ENCODE measurements around the gene ALDH2. TPM values are rescaled to one million over a fixed set of nuclear protein-coding genes. Genes with fewer than 3 reads are reported as not detected.

Gene ALDH2
- total and polyA plus RNA-seq, 10 of the 15 experiments (the other 5 are each of a cell fraction or from before 2014, with no cell fraction given) = 1.4 to 16.4 (median 8.7) TPM

DNA sequence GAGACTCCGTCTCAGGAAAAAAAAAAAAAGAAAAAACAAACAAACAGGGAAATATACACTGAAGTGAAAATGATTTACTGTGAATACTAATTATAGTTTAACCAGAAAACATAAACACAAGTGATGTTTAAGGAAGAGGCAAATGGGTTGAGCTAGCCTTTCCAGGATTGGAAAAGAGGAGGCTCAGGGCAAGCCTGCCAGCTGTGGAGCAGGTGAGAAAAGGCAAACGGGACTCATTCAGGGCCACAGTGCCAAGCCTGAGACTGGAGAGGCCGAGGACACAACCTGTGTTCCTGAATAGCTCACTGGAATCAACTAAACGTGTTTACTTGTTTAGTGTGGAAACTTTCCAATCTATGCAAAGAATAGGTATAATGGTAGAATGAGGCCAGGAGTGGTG is 39.6 kb downstream of the ALDH2 start:
- 77% methylated on average over 3 of the region's 4 CpGs for WGBS (ENCODE audit: insufficient coverage, insufficient replicate concordance, low lambda C conversion rate, missing lambda C conversion rate)

More for the DNA sequence above, 39.6 kb downstream of the ALDH2 start:
- Histone ChIP-seq H3K9me3 (replicated peaks; ENCODE audit: control insufficient read depth, insufficient read depth, low read length) (no peaks in the 10 kb centered on the region), H3K79me2 (ENCODE audit: control insufficient read depth, insufficient read depth, low read length) (no peaks in the 10 kb centered on the region), H3K4me3 (no peak overlapping the region), H3K36me3 (ENCODE audit: control insufficient read depth in 2 of 2, insufficient read depth in 2 of 2, low read length in 1 of 2) (no peaks in the 10 kb centered on the region), H3K4me1 (ENCODE audit: control insufficient read depth, insufficient read depth, low read length) (no peaks in the 10 kb centered on the region), H4K20me1 (ENCODE audit: control insufficient read depth, insufficient read depth) (no peaks in the 10 kb centered on the region), H2AFZ (ENCODE audit: control insufficient read depth, low read depth, low read length) (no peak overlapping the region), H3K9ac (ENCODE audit: control insufficient read depth, insufficient read depth, low read length) (no peak overlapping the region), H3K4me2 (ENCODE audit: control insufficient read depth, insufficient read depth) (no peak overlapping the region), H3K27me3 (replicated peaks in 1 of 2; ENCODE audit: control insufficient read depth in 2 of 2, insufficient read depth in 2 of 2, low read length in 1 of 2) (no peaks in the 10 kb centered on the region), H3K27ac (ENCODE audit: control insufficient read depth, insufficient read depth) (no peak overlapping the region)
- POLR2A ChIA-PET = interaction anchor here (0.7 kb wide), 1 partner anchor 592 kb away, joined by 3 read pairs; no protein-coding TSS in a partner anchor
- intact Hi-C loops (cut with micrococcal nuclease; ENCODE audit: unreplicated experiment) = no loop called here
- RAD21 ChIA-PET (ENCODE audit: unreplicated experiment) = interaction anchor here (1.0 kb wide), 1 partner anchor 10 kb away, joined by 4 read pairs; no protein-coding TSS in a partner anchor
- SMC1A ChIA-PET (ENCODE audit: uncharacterized antibody, unreplicated experiment) = no interaction called here
- CTCF ChIA-PET = interaction anchor here (0.7 kb wide), 1 partner anchor 38 kb away, joined by 3 read pairs; no protein-coding TSS in a partner anchor
- no peak for ATAC-seq
- BruUV-seq (replicated peaks) = no TSS peak
- in situ Hi-C loops (cut with MboI) = no loop called here
- FAIRE-seq = no peak
- no peak for TF ChIP-seq IKZF1 (conservative IDR thresholded peaks at IDR 0.05)
- TF ChIP-seq EED (IDR thresholded peaks at IDR 0.05; ENCODE audit: low read depth) = no peak
- no peak for TF ChIP-seq SRF (IDR thresholded peaks at IDR 0.05; ENCODE audit: low read depth in 2 of 2, low read length in 2 of 2)
- TF ChIP-seq, protein P1, sequence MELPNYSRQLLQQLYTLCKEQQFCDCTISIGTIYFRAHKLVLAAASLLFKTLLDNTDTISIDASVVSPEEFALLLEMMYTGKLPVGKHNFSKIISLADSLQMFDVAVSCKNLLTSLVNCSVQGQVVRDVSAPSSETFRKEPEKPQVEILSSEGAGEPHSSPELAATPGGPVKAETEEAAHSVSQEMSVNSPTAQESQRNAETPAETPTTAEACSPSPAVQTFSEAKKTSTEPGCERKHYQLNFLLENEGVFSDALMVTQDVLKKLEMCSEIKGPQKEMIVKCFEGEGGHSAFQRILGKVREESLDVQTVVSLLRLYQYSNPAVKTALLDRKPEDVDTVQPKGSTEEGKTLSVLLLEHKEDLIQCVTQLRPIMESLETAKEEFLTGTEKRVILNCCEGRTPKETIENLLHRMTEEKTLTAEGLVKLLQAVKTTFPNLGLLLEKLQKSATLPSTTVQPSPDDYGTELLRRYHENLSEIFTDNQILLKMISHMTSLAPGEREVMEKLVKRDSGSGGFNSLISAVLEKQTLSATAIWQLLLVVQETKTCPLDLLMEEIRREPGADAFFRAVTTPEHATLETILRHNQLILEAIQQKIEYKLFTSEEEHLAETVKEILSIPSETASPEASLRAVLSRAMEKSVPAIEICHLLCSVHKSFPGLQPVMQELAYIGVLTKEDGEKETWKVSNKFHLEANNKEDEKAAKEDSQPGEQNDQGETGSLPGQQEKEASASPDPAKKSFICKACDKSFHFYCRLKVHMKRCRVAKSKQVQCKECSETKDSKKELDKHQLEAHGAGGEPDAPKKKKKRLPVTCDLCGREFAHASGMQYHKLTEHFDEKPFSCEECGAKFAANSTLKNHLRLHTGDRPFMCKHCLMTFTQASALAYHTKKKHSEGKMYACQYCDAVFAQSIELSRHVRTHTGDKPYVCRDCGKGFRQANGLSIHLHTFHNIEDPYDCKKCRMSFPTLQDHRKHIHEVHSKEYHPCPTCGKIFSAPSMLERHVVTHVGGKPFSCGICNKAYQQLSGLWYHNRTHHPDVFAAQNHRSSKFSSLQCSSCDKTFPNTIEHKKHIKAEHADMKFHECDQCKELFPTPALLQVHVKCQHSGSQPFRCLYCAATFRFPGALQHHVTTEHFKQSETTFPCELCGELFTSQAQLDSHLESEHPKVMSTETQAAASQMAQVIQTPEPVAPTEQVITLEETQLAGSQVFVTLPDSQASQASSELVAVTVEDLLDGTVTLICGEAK (IDR thresholded peaks at IDR 0.05; ENCODE audit: borderline replicate concordance) = no peak
- TF ChIP-seq POU2F2 (IDR thresholded peaks at IDR 0.05; ENCODE audit: borderline replicate concordance, low read depth, low read length) = no peak
- no peak for DNase-seq (ENCODE audit: low read depth, low spot score)

All from GM12878 (cell line).